GM08714 (cell line): ENCODE results near the gene DPY19L1.
"Not testable (repeated sequence)": the region's sequence is repeated elsewhere in the genome, so short reads cannot be mapped to it uniquely, and the experiment has no call there.

Source experiments
- H3K4me3 ChIP-seq: fragments of 200-500 bp; sonication (Bioruptor generic); 2 replicates; pipeline ENCODE4 v1.5.1; 2014; ENCODE audit warnings: mild to moderate bottlenecking, low read length, inconsistent platforms
- ZNF274 ChIP-seq: IDR thresholded peaks from 2 replicates; pipeline ENCODE4 v1.6.1; 2012; ENCODE audit warnings: mild to moderate bottlenecking, low read depth, low read length

The DPY19L1 gene

GRCh38 chr7:34879871-34880270 lies 157.4 kb downstream of the DPY19L1 start:
- H3K4me3 ChIP-seq = no peak overlapping the region
- no peak for TF ChIP-seq ZNF274

GRCh38 chr7:34878944-34879735 lies 158.1 kb downstream of the DPY19L1 start:
- H3K4me3 ChIP-seq = not testable (repeated sequence)
